Lung (tissue), 12 donors: ENCODE results near the gene NLN. TPM values are rescaled to one million over a fixed set of nuclear protein-coding genes. Genes with fewer than 3 reads are reported as not detected.

Source experiments
- ATAC-seq: fragments of 200-7000 bp; cut with Tn5 transposase; one replicate; pipeline ENCODE4 v1.9.1; 2020; ENCODE audit warnings: moderate number of reproducible peaks; ENCODE audit not compliant: insufficient read depth, low FRiP score
- DNase-seq, 3 donors: peaks; one replicate each; pipeline ENCODE4 v3.0.0-alpha.2; 2013 to 2017
- H3K27ac ChIP-seq, 2 donors: one replicate each; pipeline ENCODE4 v1.5.1; 2013; ENCODE audit warnings: mild to moderate bottlenecking in 2 of 2, moderate library complexity in 2 of 2, control low read depth in 1 of 2, inconsistent platforms in 1 of 2, low read depth in 1 of 2, low read length in 1 of 2
- H3K27me3 ChIP-seq, 3 donors: one replicate each; pipeline ENCODE4 v1.5.1; 2013; ENCODE audit warnings: low read length in 2 of 3; ENCODE audit not compliant: control insufficient read depth in 3 of 3, insufficient read depth in 3 of 3
- H3K36me3 ChIP-seq, 4 donors: one replicate each; pipeline ENCODE4 v1.5.1; 2013; ENCODE audit warnings: low read length in 4 of 4, mild to moderate bottlenecking in 1 of 4, moderate library complexity in 1 of 4; ENCODE audit not compliant: control insufficient read depth in 4 of 4, insufficient read depth in 4 of 4
- H3K4me1 ChIP-seq, 5 donors: one replicate each; pipeline ENCODE4 v1.5.1; 2013; ENCODE audit warnings: low read length in 5 of 5, mild to moderate bottlenecking in 2 of 5, moderate library complexity in 1 of 5; ENCODE audit not compliant: control insufficient read depth in 5 of 5, insufficient read depth in 5 of 5
- H3K4me3 ChIP-seq: one replicate; pipeline ENCODE4 v1.5.1; 2013; ENCODE audit warnings: mild to moderate bottlenecking, control low read depth, moderate library complexity
- H3K9ac ChIP-seq, 2 donors: one replicate each; pipeline ENCODE4 v1.5.1; 2013; ENCODE audit warnings: low read length in 2 of 2, control low read depth in 1 of 2; ENCODE audit not compliant: insufficient read depth in 1 of 2
- H3K9me3 ChIP-seq, 4 donors: one replicate each; pipeline ENCODE4 v1.5.1; 2013; ENCODE audit warnings: low read length in 3 of 4, mild to moderate bottlenecking in 1 of 4, moderate library complexity in 1 of 4; ENCODE audit not compliant: control insufficient read depth in 4 of 4, insufficient read depth in 3 of 4
- WGBS, 2 donors: extraction: QIAGEN DNeasy Blood & Tissue Kit; methylation state at CpG; one replicate each; pipeline ENCODE4 v1.1.7; 2013; 5-methylcytosine and 5-hydroxymethylcytosine counted together
- polyA plus RNA-seq, 2 donors: library from polyadenylated mRNA; stranded (reverse); fragments of 200-250 nt; gene quantifications; one replicate each; pipeline ENCODE4 v1.2.1, GENCODE V29; 2013
- total RNA-seq, 2 donors: library from RNA; depleted of rRNA in 1 of 2; stranded (reverse); fragments of >200 nt in 1 of 2; gene quantifications; one replicate each; pipeline ENCODE4 v1.2.1, GENCODE V29; 2014 to 2021
- TF ChIP-seq, protein P1 (sequence below): IDR thresholded peaks from 2 replicates; pipeline ENCODE4 v1.5.1; 2012; ENCODE audit warnings: mild to moderate bottlenecking; ENCODE audit errors: control extremely low read depth, extremely low read depth
- donor health status: control.
- donor health status: control.
- donor health status: Bipolar disorder and iron deficiency.
- donor health status: healthy.
- donor health status: DM: yes; HTN: yes; CAD: no.

NLN gene
- total and polyA plus RNA-seq, 4 donors: 2.9 to 21.3 (median 11.8) TPM

DNA sequence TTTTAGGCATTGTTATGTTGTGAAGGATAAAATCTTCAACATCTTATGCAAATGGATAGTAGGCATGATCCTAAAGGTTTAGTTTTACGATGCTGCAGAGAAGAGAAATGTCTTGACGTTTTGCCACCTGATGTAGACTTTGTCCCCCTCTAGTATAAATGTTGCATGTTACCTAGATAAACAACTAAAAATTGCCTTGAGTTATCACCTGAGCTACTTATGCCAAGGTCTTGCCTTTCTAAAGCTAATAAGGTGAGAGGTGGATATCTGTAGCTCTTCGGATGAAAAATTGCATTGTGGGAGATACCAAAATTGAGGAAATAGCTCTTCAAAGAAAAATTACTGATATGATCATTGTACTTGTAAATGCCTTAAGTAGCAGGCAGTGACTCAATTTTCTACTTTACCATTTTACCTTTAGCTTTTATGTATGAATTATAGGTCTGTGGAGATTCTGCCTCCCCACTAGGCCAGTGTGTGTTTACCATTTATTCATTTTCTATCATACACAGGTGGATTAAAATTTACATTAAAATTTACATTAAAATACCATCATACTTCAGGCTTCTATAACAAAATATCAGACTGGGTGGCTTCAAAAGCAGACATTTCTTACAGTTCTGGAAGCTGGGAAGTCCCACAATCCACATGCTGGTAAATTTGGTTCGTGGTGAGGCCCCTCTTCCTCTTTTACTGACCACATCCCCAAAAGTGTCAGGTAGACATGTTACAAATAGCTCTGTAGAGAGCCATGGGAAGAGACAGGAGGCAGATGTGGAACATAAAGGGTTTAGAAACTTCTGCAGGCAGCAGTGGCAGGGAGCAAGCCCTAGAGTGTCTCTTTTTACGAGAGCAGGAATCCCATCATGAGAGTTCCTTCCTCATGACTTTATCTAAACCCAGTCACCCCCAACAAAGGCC lies 103.7 kb downstream of the NLN start:
- no peak overlapping the region for H3K27ac ChIP-seq
- H3K9ac ChIP-seq: no peak overlapping the region
- ATAC-seq (no peak), DNase-seq (no peak)
- H3K9me3 ChIP-seq: no peaks in the 10 kb centered on the region
- no peak overlapping the region for H3K4me3 ChIP-seq
- TF ChIP-seq, protein P1, sequence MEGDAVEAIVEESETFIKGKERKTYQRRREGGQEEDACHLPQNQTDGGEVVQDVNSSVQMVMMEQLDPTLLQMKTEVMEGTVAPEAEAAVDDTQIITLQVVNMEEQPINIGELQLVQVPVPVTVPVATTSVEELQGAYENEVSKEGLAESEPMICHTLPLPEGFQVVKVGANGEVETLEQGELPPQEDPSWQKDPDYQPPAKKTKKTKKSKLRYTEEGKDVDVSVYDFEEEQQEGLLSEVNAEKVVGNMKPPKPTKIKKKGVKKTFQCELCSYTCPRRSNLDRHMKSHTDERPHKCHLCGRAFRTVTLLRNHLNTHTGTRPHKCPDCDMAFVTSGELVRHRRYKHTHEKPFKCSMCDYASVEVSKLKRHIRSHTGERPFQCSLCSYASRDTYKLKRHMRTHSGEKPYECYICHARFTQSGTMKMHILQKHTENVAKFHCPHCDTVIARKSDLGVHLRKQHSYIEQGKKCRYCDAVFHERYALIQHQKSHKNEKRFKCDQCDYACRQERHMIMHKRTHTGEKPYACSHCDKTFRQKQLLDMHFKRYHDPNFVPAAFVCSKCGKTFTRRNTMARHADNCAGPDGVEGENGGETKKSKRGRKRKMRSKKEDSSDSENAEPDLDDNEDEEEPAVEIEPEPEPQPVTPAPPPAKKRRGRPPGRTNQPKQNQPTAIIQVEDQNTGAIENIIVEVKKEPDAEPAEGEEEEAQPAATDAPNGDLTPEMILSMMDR: no peak
- 60 to 73% methylated on average over 5 of the region's 5 CpGs for WGBS, 2 donors
- H3K36me3 ChIP-seq: no peaks in the 10 kb centered on the region
- H3K4me1 ChIP-seq: peaks cover 0 to 12% (median 0%) of the 10 kb centered on the region in 5 donors
- no peaks in the 10 kb centered on the region for H3K27me3 ChIP-seq

DNA sequence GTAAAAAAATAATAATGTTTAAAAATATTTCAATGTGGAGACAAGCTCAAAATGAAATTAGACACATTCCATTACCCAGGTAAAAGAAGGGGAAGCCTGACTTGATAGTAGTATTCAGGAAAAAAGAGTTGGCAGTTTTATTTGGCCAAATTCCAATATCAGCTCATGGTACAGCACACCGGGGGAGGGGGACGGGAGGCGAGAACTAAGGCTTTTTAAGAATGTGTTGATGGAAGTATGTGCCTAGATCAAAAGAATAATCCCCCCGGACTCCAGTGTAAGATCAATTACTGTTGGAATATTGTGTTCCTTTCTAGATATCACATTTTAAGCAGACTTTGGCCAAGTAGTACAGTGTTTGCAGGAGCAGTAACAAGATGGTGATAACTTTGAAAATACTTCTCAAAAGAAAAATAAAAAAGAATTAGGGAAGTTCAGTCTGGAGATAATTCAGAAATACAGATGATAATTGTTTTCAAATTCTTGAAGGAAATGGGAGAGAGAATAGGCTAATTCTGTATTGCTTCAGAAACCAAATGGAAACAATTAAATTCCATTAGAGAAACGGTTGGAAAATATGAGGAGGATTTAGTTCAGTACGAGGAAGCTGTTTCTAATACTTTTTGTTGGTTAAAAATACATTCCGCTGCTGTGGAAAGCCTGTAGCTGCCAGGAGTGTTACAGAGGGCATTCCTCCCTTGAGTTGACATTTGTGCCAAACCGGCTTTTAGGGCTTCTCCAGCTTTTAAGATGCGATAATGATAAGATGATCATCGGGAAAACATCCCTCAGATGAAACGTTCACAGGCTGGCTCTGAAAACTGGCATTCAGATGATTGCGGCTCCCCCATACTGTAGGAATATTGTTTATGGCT lies 106.3 kb downstream of the NLN start:
- TF ChIP-seq, protein P1: no peak
- peak in 2 of 3 donors; percentile 37 for DNase-seq

DNA sequence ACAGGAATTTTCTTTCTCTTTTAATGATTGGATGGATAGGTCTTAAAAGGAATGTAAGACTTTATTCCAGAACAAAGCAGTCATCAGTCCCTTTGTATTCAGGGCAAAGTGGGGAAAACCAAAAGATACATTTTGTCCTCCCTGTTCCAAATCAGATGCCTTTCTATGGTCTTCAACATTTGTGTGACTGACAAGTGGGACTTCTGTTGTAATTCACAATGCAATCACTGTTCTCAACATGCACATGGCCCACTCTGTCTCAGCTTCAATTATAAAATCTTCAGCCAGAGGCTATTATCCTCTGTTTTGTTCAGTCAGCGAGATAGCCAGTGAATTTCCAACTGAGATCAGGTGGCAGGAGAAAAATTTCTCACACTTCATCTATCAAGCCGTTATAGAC lies 108.9 kb downstream of the NLN start:
- H3K36me3 ChIP-seq: no peaks in the 10 kb centered on the region
- WGBS, 2 donors: 84 to 91% methylated on average over 2 of the region's 2 CpGs
- H3K27ac ChIP-seq: no peak overlapping the region
- H3K9ac ChIP-seq: no peak overlapping the region
- TF ChIP-seq, protein P1: no peak
- no peak overlapping the region for H3K4me3 ChIP-seq
- no peaks in the 10 kb centered on the region for H3K27me3 ChIP-seq
- ATAC-seq (no peak), DNase-seq (no peak)
- no peaks in the 10 kb centered on the region for H3K9me3 ChIP-seq
- peaks cover 0 to 12% (median 2%) of the 10 kb centered on the region in 5 donors for H3K4me1 ChIP-seq

More for the DNA sequence above, 106.3 kb downstream of the NLN start:
- Histone ChIP-seq H3K27me3 (no peaks in the 10 kb centered on the region), H3K9me3 (no peaks in the 10 kb centered on the region), H3K36me3 (no peaks in the 10 kb centered on the region), H3K27ac (no peak overlapping the region), H3K4me3 (no peak overlapping the region), H3K9ac (peak overlapping the region in 1 of 2 donors; percentile 58), H3K4me1 (peaks cover 0 to 12% (median 2%) of the 10 kb centered on the region in 5 donors)
- 65 to 75% methylated on average over 12 of the region's 12 CpGs for WGBS, 2 donors
- ATAC-seq: no peak
